ENCODE results near the gene ASAP2. TPM values are rescaled to one million over a fixed set of nuclear protein-coding genes. Genes with fewer than 3 reads are reported as not detected.

ASAP2 gene
- total RNA-seq, 1 experiment from 2014 or later: 12.6 TPM

GRCh38 chr2:9439536-9439935 is 232.9 kb downstream of the ASAP2 start:
- Histone ChIP-seq H3K23me2 (ENCODE audit: insufficient read length, low read depth, low read length, poor library complexity, severe bottlenecking) (no peaks in the 10 kb centered on the region), H2AFZ (ENCODE audit: low read length) (no peak overlapping the region), H3T11ph (ENCODE audit: low read length) (no peak overlapping the region), H3K4me2 (ENCODE audit: insufficient read depth, insufficient read length, low read length) (no peak overlapping the region), H3K14ac (ENCODE audit: insufficient read depth, low read length) (no peak overlapping the region), H3K23ac (ENCODE audit: insufficient read length, low read depth, low read length) (no peak overlapping the region), H3K4ac (ENCODE audit: low read depth, low read length) (no peak overlapping the region), H4K5ac (ENCODE audit: insufficient read length, low read depth, low read length) (no peak overlapping the region), H2BK20ac (ENCODE audit: low read depth, low read length, poor library complexity, severe bottlenecking) (no peak overlapping the region), H4K91ac (ENCODE audit: insufficient read length, low read depth, low read length) (no peak overlapping the region), H3K27me3 (ENCODE audit: insufficient read depth, low read length) (no peaks in the 10 kb centered on the region), H4K8ac (replicated peaks; ENCODE audit: insufficient read length, low read depth, low read length) (no peak overlapping the region), H2BK120ac (ENCODE audit: low read depth, low read length, poor library complexity, severe bottlenecking) (no peak overlapping the region), H2BK5ac (ENCODE audit: insufficient read length, low read length) (no peak overlapping the region), H3K56ac (ENCODE audit: insufficient read length, low read depth, low read length) (no peak overlapping the region), H3K9me3 (ENCODE audit: control insufficient read depth, low read depth, low read length) (no peaks in the 10 kb centered on the region), H2AK5ac (ENCODE audit: insufficient read length, low read length) (no peak overlapping the region), H3K9ac (ENCODE audit: extremely low read depth, insufficient read length, low read length) (no peak overlapping the region), H3K18ac (ENCODE audit: insufficient read length, low read depth, low read length) (no peak overlapping the region), H3K79me1 (ENCODE audit: insufficient read depth, low read depth, low read length, poor library complexity, severe bottlenecking) (no peaks in the 10 kb centered on the region), H4K20me1 (ENCODE audit: control insufficient read depth, insufficient read depth, insufficient read length) (no peaks in the 10 kb centered on the region), H3K27ac (ENCODE audit: insufficient read length, low read depth, low read length) (no peak overlapping the region), H2BK15ac (ENCODE audit: low read depth, low read length) (no peak overlapping the region), H2BK12ac (ENCODE audit: insufficient read length, low read depth, low read length) (no peak overlapping the region), H3K79me2 (ENCODE audit: insufficient read depth, low read length) (no peaks in the 10 kb centered on the region), H3K4me1 (ENCODE audit: insufficient read depth, low read length) (no peaks in the 10 kb centered on the region)
- Mint-ChIP-seq H3K4me3 (no peak overlapping the region), H3K36me3 (ENCODE audit: insufficient read depth in 1 of 3, low read depth in 3 of 3) (peaks cover 34 to 70% (median 69%) of the 10 kb centered on the region in 3 experiments; a peak in 6 of 7 replicates), H3K27ac (no peak overlapping the region), H3K9me3 (no peaks in the 10 kb centered on the region), H3K4me1 (no peaks in the 10 kb centered on the region), H3K27me3 (ENCODE audit: low read depth) (no peaks in the 10 kb centered on the region)
- DNase-seq: no peak
- WGBS (ENCODE audit: extremely low coverage, insufficient read length, low lambda C conversion rate): no CpG with 5 or more reads among the region's 1 CpG
- TF ChIP-seq CTCF (conservative IDR thresholded peaks at IDR 0.05): no peak

All from H9 (cell line).